Measurements from ENCODE around the gene RAB25. TPM values are rescaled to one million over a fixed set of nuclear protein-coding genes. Genes with fewer than 3 reads are reported as not detected.
A peak's percentile ranks its signal among the peaks of the same experiment; 100 is the strongest.

The RAB25 gene
- total and polyA plus RNA-seq, 2 of the 13 experiments (the other 11 are each of a cell fraction or from before 2014, with no cell fraction given): 0.20 to 0.22 TPM

DNA sequence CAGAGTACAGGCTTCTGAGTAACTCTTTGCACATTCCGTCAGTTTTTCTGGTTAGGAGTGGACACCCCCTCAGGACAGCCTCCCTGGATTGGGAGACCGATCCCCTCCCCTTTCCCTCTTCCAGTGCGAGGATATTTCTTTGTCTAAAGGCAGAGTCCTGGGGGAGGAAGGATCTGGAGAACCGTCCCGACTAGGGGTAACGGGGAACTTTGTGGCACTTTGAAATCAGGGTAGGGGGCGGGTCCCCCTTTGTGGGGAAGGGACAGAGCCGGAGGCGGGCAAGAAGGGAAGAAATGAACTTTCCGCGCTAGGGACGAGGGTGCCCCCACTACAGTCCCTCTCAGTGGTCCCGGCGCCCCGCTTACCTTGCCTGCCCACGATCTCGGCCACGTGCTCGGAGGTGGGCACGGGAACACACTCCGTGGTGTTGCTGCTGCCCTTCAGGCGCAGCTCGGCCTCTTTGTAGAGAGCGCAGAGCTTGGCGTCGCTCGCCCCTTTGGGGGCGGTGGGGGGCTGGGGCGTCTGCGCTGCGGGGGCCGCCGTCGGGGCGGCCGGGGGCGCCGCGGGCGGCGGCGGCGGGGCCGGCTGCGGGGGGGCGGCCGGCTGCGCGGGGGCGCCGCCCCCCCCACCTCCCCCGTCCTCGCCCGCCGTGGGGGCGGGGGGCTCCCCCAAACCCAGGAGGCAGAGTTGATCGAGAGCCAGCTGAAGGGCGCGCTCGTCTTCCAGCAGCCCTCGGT, 20.4 kb downstream of the RAB25 start (continued):
- TF ChIP-seq JARID2 (CRISPR knock-in tag; IDR thresholded peaks at IDR 0.05; ENCODE audit: insufficient replicate concordance) (no peak), ZNF746 (CRISPR knock-in tag; IDR thresholded peaks at IDR 0.05) (no peak)

GRCh38 chr1:156081917-156082308, 21.0 kb downstream of the RAB25 start:
- peaks cover 23% of the 10 kb centered on the region for H3K79me2 ChIP-seq (ENCODE audit: insufficient read depth, low read length)
- ChIA-PET POLR2A (interaction anchor here (0.5 to 2.6 kb wide), 7 partner anchors 9 to 139 kb away, joined by 3 to 15 read pairs (median 3); no protein-coding TSS in a partner anchor), CTCF (ENCODE audit: low intra/inter-chr PET ratio, low total read pairs) (no interaction called here)
- no peak for FAIRE-seq
- TF ChIP-seq HNRNPLL (IDR thresholded peaks at IDR 0.05; ENCODE audit: low read depth, low read length, poor library complexity, severe bottlenecking) (no peak), ZNF274 (CRISPR knock-in tag; IDR thresholded peaks at IDR 0.05) (no peak), ZSCAN25 (CRISPR knock-in tag; IDR thresholded peaks at IDR 0.05) (peak; percentile 12; the same call in 1 of the 2 replicates), HOXA7 (CRISPR knock-in tag; IDR thresholded peaks at IDR 0.05) (no peak), BRD4 (CRISPR knock-in tag; IDR thresholded peaks at IDR 0.05) (0 out of 2 replicates have a peak, but pooled peaks have one; percentile 2), ZNF546 (CRISPR knock-in tag; conservative IDR thresholded peaks at IDR 0.05) (no peak)
- whole genome bisulfite sequencing (ENCODE audit: low lambda C conversion rate): 0% methylated on average over 7 of the region's 10 CpGs
- H2AFZ ChIP-seq (ENCODE audit: low read length): no peak overlapping the region
- peak overlapping the region; percentile 88 to 94 (median 89) for H3K4me3 ChIP-seq (replicated peaks in 1 of 3; ENCODE audit: insufficient read depth in 1 of 3, low read depth in 2 of 3, low read length in 3 of 3)
- intact Hi-C loops (cut with micrococcal nuclease; ENCODE audit: unreplicated experiment) (loop anchor here (5.0 kb wide), 1 partner anchor 955 kb away; the partner anchor contains the start of gene EFNA1), in situ Hi-C loops (cut with HindIII; ENCODE audit: extremely low pct_ligation_motif_present, low pct_unique_long_range_greater_than_20kb) (no loop called here)
- H3K27ac ChIP-seq (ENCODE audit: extremely low read length, insufficient read depth, low read length): peak overlapping the region; percentile 77
- peaks cover 2% of the 10 kb centered on the region; the same call in 1 of the 2 replicates for H4K20me1 ChIP-seq (ENCODE audit: insufficient read depth, low read length)
- peaks cover 65% of the 10 kb centered on the region for H3K4me1 ChIP-seq (ENCODE audit: insufficient read depth, low read length)
- peaks cover 3 to 7% of the 10 kb centered on the region in 2 experiments; a peak in 3 of 5 replicates for H3K36me3 ChIP-seq (replicated peaks in 1 of 2; ENCODE audit: control insufficient read depth in 1 of 2, insufficient read depth in 2 of 2, low read length in 2 of 2)
- no TSS peak for BruUV-seq (replicated peaks)
- no peak for DNase-seq (ENCODE audit: low spot score)
- peak overlapping the region; percentile 77 for H3K9ac ChIP-seq (ENCODE audit: insufficient read depth, low read depth, low read length)
- H3K4me2 ChIP-seq (ENCODE audit: low read depth, low read length): peak overlapping the region; percentile 72
- ATAC-seq: no peak
- H3K27me3 ChIP-seq (ENCODE audit: control insufficient read depth in 1 of 2, insufficient read depth in 2 of 2, low read length in 2 of 2): no peaks in the 10 kb centered on the region; a peak in 1 of 5 replicates
- H3K9me3 ChIP-seq (ENCODE audit: low read length): no peaks in the 10 kb centered on the region
